ENCODE results near the gene SENP2.
"Not testable (repeated sequence)": the region's sequence is repeated elsewhere in the genome, so short reads cannot be mapped to it uniquely, and the experiment has no call there.

The SENP2 gene

GRCh38 chr3:185586686-185587039 lies 568 bp downstream of the SENP2 start:
- DNase-seq (ENCODE audit: low spot score) = no peak

- no peak for DNase-seq (ENCODE audit: low spot score)
These were observed 8.0 kb downstream of the SENP2 start for GRCh38 chr3:185594073-185594472.

GRCh38 chr3:185595526-185595925 lies 9.4 kb downstream of the SENP2 start:
- DNase-seq (ENCODE audit: low spot score) = no peak

GRCh38 chr3:185605566-185605965 lies 19.5 kb downstream of the SENP2 start:
- DNase-seq (ENCODE audit: low spot score) = no peak

- DNase-seq (ENCODE audit: low spot score) = no peak
These were observed 20.1 kb downstream of the SENP2 start for GRCh38 chr3:185606196-185606595.

- DNase-seq (ENCODE audit: low spot score) = no peak
These were observed 26.9 kb downstream of the SENP2 start for GRCh38 chr3:185613016-185613415.

- no peak for DNase-seq (ENCODE audit: low spot score)
These were observed 38.0 kb downstream of the SENP2 start for GRCh38 chr3:185623939-185624665.

- DNase-seq (ENCODE audit: low spot score) = no peak
These were observed 39.7 kb downstream of the SENP2 start for GRCh38 chr3:185625784-185626183.

- no peak for DNase-seq (ENCODE audit: low spot score)
These were observed 43.6 kb downstream of the SENP2 start for GRCh38 chr3:185629554-185630181.

GRCh38 chr3:185630182-185630622 lies 44.1 kb downstream of the SENP2 start:
- no peak for DNase-seq (ENCODE audit: low spot score)

GRCh38 chr3:185631108-185631507 lies 45.0 kb downstream of the SENP2 start:
- DNase-seq (ENCODE audit: low spot score) = no peak

GRCh38 chr3:185631508-185632206 lies 45.6 kb downstream of the SENP2 start:
- DNase-seq (ENCODE audit: low spot score) = no peak

- DNase-seq (ENCODE audit: low spot score) = no peak
These were observed 46.9 kb downstream of the SENP2 start for GRCh38 chr3:185632996-185633395.

- no peak for DNase-seq (ENCODE audit: low spot score)
These were observed 51.3 kb downstream of the SENP2 start for GRCh38 chr3:185637388-185637787.

GRCh38 chr3:185638651-185639050 lies 52.6 kb downstream of the SENP2 start:
- DNase-seq (ENCODE audit: low spot score) = not testable (repeated sequence)

GRCh38 chr3:185639632-185640206 lies 53.6 kb downstream of the SENP2 start:
- no peak for DNase-seq (ENCODE audit: low spot score)

GRCh38 chr3:185640308-185640707 lies 54.2 kb downstream of the SENP2 start:
- no peak for DNase-seq (ENCODE audit: low spot score)

GRCh38 chr3:185645191-185645590 lies 59.1 kb downstream of the SENP2 start:
- DNase-seq (ENCODE audit: low spot score) = not testable (repeated sequence)

GRCh38 chr3:185645596-185646381 lies 59.7 kb downstream of the SENP2 start:
- no peak for DNase-seq (ENCODE audit: low spot score)

GRCh38 chr3:185646382-185647133 lies 60.5 kb downstream of the SENP2 start:
- DNase-seq (ENCODE audit: low spot score) = no peak
